GM12801 (cell line): ENCODE results near the gene ADCY3.

ENCODE experiments used
- CTCF ChIP-seq: IDR thresholded peaks from one replicate; pipeline ENCODE4 v1.5.1; 2011; ENCODE audit warnings: control low read depth; ENCODE audit not compliant: insufficient read length; ENCODE audit errors: extremely low read depth

Gene ADCY3

DNA sequence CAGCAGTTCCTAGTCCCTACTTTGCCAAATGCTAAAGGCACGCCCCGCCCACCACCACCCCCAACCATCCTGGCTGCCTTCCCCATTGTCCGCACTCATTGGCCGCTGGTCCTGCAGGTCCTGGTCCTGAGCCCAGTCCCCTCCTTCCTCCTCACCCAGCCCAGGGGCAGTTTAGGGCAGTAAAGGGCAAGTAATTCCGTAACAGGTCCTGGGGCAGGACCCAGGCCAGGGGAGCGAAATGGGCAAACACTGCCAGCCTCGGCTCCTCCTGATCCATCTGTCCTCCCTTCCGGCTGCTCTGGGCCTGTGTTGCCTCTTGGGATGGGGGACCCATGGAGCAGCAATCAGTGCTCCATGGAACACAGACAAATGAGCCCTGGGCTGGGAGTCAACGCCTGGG lies 6.1 kb downstream of the ADCY3 start:
- no peak for TF ChIP-seq CTCF

- no peak for TF ChIP-seq CTCF
These were observed 7.1 kb downstream of the ADCY3 start for GRCh38 chr2:24912986-24913385.

GRCh38 chr2:24912523-24912922 lies 7.5 kb downstream of the ADCY3 start:
- TF ChIP-seq CTCF, result no peak

DNA sequence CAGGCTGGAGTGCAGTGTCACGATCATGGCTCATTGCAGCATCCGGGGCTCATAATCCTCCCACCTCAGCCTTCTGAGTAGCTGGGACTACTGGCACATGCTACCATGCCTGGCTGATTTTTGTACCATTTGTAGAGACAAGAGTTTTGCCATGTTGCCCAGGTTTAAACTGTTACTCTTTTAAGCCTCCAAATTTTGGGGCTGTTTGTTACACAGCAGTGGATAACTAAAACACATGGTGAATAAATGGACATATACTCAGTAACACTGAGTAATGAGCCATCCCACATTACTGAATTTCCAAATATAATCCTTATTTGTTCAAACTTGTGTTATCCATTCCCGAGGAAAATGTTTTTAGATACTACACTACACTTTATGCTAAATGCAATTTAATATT lies 9.8 kb downstream of the ADCY3 start:
- TF ChIP-seq CTCF, result no peak

GRCh38 chr2:24909555-24910177 lies 10.4 kb downstream of the ADCY3 start:
- TF ChIP-seq CTCF, result no peak

DNA sequence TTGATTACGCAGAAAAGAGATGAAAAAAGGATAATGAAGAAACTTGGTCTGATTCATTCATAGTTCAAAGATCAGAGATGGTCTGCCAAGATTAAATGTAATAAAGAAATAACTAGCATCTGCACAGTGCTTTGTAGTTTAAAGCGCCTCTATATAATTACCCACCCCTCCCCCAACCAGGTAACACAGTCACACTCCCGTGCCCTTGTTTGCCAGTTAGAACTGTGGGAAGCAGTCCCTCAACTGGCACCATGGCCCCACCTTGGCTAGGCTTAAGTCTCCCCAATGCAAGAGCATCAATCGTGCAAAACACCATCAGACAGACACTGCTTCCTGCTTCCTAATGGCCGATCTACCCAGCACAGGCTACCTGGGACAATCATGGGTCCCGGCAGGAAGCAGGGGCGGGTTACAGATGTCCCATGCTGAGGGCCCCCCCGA lies 11.6 kb downstream of the ADCY3 start:
- no peak for TF ChIP-seq CTCF

GRCh38 chr2:24907116-24907515 lies 12.9 kb downstream of the ADCY3 start:
- no peak for TF ChIP-seq CTCF
